ENCODE results near the gene WEE1.

DNA sequence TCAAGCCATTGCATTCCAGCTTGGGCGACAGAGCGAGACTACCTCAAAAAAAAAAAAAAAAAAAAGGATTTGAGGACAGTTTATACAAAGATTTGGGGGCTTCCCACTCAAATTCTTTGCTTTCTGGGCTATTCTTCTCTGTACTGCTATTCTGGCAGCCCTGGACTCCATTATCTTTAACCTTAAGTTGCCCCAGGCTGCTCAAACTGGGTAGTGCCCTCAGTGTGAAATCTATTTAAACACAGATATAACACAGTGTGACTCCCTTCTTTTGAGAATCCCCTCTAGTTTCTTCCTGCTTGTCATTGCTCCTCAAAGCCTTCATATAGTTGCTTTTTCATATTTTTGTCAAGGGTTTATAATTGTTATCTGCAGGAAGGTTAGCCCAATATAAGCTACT, 49.5 kb upstream of the WEE1 start:
- TF ChIP-seq, protein P1, sequence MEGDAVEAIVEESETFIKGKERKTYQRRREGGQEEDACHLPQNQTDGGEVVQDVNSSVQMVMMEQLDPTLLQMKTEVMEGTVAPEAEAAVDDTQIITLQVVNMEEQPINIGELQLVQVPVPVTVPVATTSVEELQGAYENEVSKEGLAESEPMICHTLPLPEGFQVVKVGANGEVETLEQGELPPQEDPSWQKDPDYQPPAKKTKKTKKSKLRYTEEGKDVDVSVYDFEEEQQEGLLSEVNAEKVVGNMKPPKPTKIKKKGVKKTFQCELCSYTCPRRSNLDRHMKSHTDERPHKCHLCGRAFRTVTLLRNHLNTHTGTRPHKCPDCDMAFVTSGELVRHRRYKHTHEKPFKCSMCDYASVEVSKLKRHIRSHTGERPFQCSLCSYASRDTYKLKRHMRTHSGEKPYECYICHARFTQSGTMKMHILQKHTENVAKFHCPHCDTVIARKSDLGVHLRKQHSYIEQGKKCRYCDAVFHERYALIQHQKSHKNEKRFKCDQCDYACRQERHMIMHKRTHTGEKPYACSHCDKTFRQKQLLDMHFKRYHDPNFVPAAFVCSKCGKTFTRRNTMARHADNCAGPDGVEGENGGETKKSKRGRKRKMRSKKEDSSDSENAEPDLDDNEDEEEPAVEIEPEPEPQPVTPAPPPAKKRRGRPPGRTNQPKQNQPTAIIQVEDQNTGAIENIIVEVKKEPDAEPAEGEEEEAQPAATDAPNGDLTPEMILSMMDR (IDR thresholded peaks at IDR 0.05) = no peak
- TF ChIP-seq POLR2AphosphoS5 (IDR thresholded peaks at IDR 0.05) = no peak

Data from sigmoid colon (tissue), 4 donors.